ENCODE results near the gene CCNT1.

Gene CCNT1

DNA sequence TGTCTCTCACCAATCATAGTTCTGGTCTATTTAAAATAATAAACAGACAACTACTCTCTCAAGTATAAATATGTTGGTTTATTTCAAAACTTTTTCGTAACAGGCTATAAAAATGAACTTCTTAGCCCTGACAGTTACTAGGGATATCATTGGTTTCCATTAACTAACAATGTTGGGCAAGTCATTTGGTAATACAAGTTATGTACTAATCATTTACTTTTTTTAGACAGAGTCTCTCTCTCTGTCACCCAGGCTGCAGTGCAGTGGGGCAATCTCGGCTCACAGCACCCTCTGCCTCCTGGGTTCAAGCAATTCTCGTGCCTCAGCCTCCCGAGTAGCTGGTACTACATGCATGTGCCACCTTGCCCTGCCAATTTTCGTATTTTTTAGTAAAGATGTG is 19.9 kb downstream of the CCNT1 start:
- TF ChIP-seq, protein P1, sequence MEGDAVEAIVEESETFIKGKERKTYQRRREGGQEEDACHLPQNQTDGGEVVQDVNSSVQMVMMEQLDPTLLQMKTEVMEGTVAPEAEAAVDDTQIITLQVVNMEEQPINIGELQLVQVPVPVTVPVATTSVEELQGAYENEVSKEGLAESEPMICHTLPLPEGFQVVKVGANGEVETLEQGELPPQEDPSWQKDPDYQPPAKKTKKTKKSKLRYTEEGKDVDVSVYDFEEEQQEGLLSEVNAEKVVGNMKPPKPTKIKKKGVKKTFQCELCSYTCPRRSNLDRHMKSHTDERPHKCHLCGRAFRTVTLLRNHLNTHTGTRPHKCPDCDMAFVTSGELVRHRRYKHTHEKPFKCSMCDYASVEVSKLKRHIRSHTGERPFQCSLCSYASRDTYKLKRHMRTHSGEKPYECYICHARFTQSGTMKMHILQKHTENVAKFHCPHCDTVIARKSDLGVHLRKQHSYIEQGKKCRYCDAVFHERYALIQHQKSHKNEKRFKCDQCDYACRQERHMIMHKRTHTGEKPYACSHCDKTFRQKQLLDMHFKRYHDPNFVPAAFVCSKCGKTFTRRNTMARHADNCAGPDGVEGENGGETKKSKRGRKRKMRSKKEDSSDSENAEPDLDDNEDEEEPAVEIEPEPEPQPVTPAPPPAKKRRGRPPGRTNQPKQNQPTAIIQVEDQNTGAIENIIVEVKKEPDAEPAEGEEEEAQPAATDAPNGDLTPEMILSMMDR (IDR thresholded peaks at IDR 0.05; ENCODE audit: low read depth, low read length, poor library complexity, severe bottlenecking), result no peak
- no peak for TF ChIP-seq EZH2phosphoT487 (IDR thresholded peaks at IDR 0.05; ENCODE audit: borderline replicate concordance, low read length)
- no peak overlapping the region for H3K27ac ChIP-seq (ENCODE audit: low read depth, low read length)
- H3F3A ChIP-seq (ENCODE audit: control insufficient read depth, insufficient read depth), result no peaks in the 10 kb centered on the region; the same call in 1 of the 2 replicates
- no peaks in the 10 kb centered on the region for H4K20me1 ChIP-seq (ENCODE audit: control insufficient read depth, insufficient read depth, low read depth, low read length)
- H3K9me3 ChIP-seq (ENCODE audit: control insufficient read depth, insufficient read depth, low read length), result no peaks in the 10 kb centered on the region
- no peaks in the 10 kb centered on the region for H3K4me1 ChIP-seq (ENCODE audit: control insufficient read depth, low read length)
- peaks cover 82% of the 10 kb centered on the region for H3K36me3 ChIP-seq (ENCODE audit: control insufficient read depth, low read length)
- H3K9me2 ChIP-seq (replicated peaks; ENCODE audit: control insufficient read depth, low read length), result no peaks in the 10 kb centered on the region
- no peak overlapping the region for H3K4me3 ChIP-seq (ENCODE audit: low read length)
- peaks cover 32% of the 10 kb centered on the region for H3K79me2 ChIP-seq (ENCODE audit: control insufficient read depth, low read length)
- no peaks in the 10 kb centered on the region for H3K27me3 ChIP-seq (ENCODE audit: control insufficient read depth, low read length)
- no peak overlapping the region for H3K4me2 ChIP-seq (ENCODE audit: low read length)

GRCh38 chr12:48695859-48696258 is 20.6 kb downstream of the CCNT1 start:
- Histone ChIP-seq H4K20me1 (ENCODE audit: control insufficient read depth, insufficient read depth, low read depth, low read length) (peaks cover 2% of the 10 kb centered on the region; the same call in 1 of the 2 replicates), H3K9me3 (ENCODE audit: control insufficient read depth, insufficient read depth, low read length) (no peaks in the 10 kb centered on the region), H3K27me3 (ENCODE audit: control insufficient read depth, low read length) (no peaks in the 10 kb centered on the region), H3K9me2 (replicated peaks; ENCODE audit: control insufficient read depth, low read length) (no peaks in the 10 kb centered on the region), H3K4me1 (ENCODE audit: control insufficient read depth, low read length) (no peaks in the 10 kb centered on the region), H3K4me3 (ENCODE audit: low read length) (no peak overlapping the region), H3K36me3 (ENCODE audit: control insufficient read depth, low read length) (peaks cover 88% of the 10 kb centered on the region), H3K4me2 (ENCODE audit: low read length) (no peak overlapping the region), H3K27ac (ENCODE audit: low read depth, low read length) (no peak overlapping the region), H3F3A (ENCODE audit: control insufficient read depth, insufficient read depth) (no peaks in the 10 kb centered on the region; the same call in 1 of the 2 replicates), H3K79me2 (ENCODE audit: control insufficient read depth, low read length) (peaks cover 40% of the 10 kb centered on the region)
- TF ChIP-seq EZH2phosphoT487 (IDR thresholded peaks at IDR 0.05; ENCODE audit: borderline replicate concordance, low read length), result no peak
- TF ChIP-seq, protein P1 (IDR thresholded peaks at IDR 0.05; ENCODE audit: low read depth, low read length, poor library complexity, severe bottlenecking), result no peak

DNA sequence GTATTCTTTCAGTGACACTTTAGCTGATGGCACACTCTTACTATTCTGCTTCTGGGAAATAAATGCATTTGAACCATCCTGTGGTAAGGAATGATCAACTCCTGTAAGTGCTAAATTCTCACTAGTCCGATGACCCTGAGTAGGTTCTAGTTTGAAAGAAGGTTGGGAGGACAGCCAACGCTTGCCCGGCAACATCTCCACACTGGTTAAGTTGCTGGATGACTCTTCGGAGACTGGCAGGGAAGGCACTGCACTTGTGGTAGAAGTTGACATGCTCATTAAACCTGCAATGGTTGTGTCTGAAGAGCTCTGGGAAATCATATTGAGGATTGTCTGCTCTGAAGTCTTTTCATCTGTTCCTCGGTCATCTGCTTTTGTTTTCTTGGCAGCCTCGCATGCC is 22.5 kb downstream of the CCNT1 start:
- Histone ChIP-seq H3F3A (ENCODE audit: control insufficient read depth, insufficient read depth) (no peaks in the 10 kb centered on the region), H3K36me3 (ENCODE audit: control insufficient read depth, low read length) (peaks cover 91% of the 10 kb centered on the region), H3K4me2 (ENCODE audit: low read length) (no peak overlapping the region), H3K4me3 (ENCODE audit: low read length) (no peak overlapping the region), H3K9me2 (replicated peaks; ENCODE audit: control insufficient read depth, low read length) (no peaks in the 10 kb centered on the region), H3K9me3 (ENCODE audit: control insufficient read depth, insufficient read depth, low read length) (no peaks in the 10 kb centered on the region), H4K20me1 (ENCODE audit: control insufficient read depth, insufficient read depth, low read depth, low read length) (peaks cover 7% of the 10 kb centered on the region; the same call in 1 of the 2 replicates), H3K4me1 (ENCODE audit: control insufficient read depth, low read length) (no peaks in the 10 kb centered on the region), H3K79me2 (ENCODE audit: control insufficient read depth, low read length) (peaks cover 43% of the 10 kb centered on the region), H3K27ac (ENCODE audit: low read depth, low read length) (no peak overlapping the region), H3K27me3 (ENCODE audit: control insufficient read depth, low read length) (no peaks in the 10 kb centered on the region)
- TF ChIP-seq, protein P1 (IDR thresholded peaks at IDR 0.05; ENCODE audit: low read depth, low read length, poor library complexity, severe bottlenecking), result no peak
- no peak for TF ChIP-seq EZH2phosphoT487 (IDR thresholded peaks at IDR 0.05; ENCODE audit: borderline replicate concordance, low read length)

All from DOHH2 (cell line).